Measurements from ENCODE around the gene MRPS2.
"Not testable (repeated sequence)": the region's sequence is repeated elsewhere in the genome, so short reads cannot be mapped to it uniquely, and the experiment has no call there.

Gene MRPS2

GRCh38 chr9:135526089-135526729 lies 25.7 kb downstream of the MRPS2 start:
- TF ChIP-seq, protein P1, sequence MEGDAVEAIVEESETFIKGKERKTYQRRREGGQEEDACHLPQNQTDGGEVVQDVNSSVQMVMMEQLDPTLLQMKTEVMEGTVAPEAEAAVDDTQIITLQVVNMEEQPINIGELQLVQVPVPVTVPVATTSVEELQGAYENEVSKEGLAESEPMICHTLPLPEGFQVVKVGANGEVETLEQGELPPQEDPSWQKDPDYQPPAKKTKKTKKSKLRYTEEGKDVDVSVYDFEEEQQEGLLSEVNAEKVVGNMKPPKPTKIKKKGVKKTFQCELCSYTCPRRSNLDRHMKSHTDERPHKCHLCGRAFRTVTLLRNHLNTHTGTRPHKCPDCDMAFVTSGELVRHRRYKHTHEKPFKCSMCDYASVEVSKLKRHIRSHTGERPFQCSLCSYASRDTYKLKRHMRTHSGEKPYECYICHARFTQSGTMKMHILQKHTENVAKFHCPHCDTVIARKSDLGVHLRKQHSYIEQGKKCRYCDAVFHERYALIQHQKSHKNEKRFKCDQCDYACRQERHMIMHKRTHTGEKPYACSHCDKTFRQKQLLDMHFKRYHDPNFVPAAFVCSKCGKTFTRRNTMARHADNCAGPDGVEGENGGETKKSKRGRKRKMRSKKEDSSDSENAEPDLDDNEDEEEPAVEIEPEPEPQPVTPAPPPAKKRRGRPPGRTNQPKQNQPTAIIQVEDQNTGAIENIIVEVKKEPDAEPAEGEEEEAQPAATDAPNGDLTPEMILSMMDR (conservative IDR thresholded peaks at IDR 0.05) = no peak
- no peak for TF ChIP-seq ZFX (IDR thresholded peaks at IDR 0.05)
- no peak overlapping the region for H3K27ac ChIP-seq

DNA sequence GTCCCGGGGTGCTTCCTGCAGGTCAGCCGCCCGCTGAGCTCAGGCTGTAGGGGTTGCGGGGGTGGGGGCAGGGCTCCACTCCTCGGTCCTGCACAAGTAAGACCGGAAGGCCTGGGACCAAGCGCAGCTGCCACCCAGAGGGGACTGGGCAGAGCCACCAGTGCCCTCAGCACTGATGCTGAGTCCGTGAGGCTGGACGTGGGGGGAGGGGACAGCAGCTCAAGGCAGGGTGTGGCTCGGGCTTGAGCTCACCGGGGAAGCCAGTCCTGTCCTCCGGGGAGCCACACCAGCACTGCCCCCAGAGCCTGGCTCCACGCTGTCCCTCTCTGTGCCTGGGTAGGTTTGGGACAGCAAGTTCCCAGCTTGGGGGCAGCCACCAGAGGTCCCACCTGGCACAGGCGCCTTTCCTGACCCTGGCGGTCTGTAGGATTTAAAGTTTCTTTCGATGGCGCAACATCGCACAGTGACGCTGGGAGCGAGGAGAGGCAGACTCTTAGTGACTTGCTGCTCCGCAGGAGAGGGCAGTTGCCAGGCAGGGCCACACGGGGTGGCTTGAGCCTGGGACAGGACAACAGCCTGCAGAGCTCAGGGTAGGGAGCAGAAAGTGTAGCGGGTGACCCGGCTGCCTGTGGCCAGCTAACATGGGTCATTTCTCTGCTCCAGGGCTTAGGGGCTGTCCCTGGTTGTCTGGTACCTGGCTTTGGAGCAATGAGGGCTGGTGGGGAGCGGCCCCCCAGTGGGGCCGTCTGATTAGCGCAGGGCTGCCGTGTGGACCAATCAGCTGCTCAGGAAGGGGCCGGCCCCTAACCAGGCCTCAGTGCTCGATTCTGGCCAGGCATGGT lies 26.5 kb downstream of the MRPS2 start:
- TF ChIP-seq, protein P1 (conservative IDR thresholded peaks at IDR 0.05) = no peak
- TF ChIP-seq ZFX (IDR thresholded peaks at IDR 0.05) = no peak
- H3K27ac ChIP-seq = no peak overlapping the region

- not testable (repeated sequence) for H3K27ac ChIP-seq
These were observed 28.5 kb downstream of the MRPS2 start for GRCh38 chr9:135528842-135529435.

DNA sequence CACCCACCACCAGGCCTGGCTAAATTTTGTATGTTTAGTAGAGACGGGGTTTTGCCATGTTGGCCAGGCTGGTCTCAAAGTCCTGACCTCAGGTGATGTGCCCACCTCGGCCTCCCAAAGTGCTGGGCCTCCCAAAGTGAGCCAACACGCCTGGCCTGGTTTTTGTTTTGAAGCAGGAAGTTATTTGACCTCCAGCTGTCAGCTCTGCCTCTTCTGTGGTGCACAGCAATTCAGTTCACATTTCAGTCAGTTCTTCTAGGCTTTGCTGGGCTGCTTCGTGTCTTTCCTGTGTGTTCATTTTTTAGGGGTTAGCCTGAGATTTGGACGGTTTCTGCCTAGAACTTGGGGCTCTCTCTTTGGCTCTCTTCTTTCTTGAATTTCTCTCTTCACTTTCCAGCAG lies 29.7 kb downstream of the MRPS2 start:
- TF ChIP-seq, protein P1 (conservative IDR thresholded peaks at IDR 0.05) = no peak
- TF ChIP-seq ZFX (IDR thresholded peaks at IDR 0.05) = no peak
- no peak overlapping the region for H3K27ac ChIP-seq

- TF ChIP-seq, protein P1 (conservative IDR thresholded peaks at IDR 0.05) = no peak
- no peak for TF ChIP-seq ZFX (IDR thresholded peaks at IDR 0.05)
- H3K27ac ChIP-seq = no peak overlapping the region
These were observed 30.6 kb downstream of the MRPS2 start for GRCh38 chr9:135531096-135531495.

DNA sequence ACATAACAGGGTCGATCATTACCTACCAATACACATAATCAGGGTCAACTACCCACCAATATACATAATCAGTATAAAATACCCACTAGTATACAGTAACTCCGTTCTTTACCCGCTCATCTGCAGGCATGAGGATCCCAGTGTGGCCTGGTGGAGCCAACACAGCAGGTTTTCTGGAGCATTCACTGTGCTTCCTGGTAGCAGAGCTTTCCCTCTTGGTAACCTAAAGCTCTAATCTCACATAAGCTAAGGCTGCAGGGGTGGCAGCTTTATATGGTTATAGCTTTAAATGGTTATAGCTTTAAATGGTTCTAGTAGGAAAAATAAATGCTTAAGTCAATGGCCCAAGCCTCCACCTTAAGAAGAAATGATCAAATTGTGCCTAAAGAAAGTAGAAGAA lies 32.6 kb downstream of the MRPS2 start:
- H3K27ac ChIP-seq = no peak overlapping the region
- TF ChIP-seq, protein P1 (conservative IDR thresholded peaks at IDR 0.05) = no peak

GRCh38 chr9:135533674-135534073 lies 33.2 kb downstream of the MRPS2 start:
- no peak for TF ChIP-seq ZFX (IDR thresholded peaks at IDR 0.05)
- no peak overlapping the region for H3K27ac ChIP-seq

- not testable (repeated sequence) for H3K27ac ChIP-seq
These were observed 33.8 kb downstream of the MRPS2 start for GRCh38 chr9:135534192-135534711.

- H3K27ac ChIP-seq = not testable (repeated sequence)
These were observed 34.3 kb downstream of the MRPS2 start for GRCh38 chr9:135534826-135535225.

DNA sequence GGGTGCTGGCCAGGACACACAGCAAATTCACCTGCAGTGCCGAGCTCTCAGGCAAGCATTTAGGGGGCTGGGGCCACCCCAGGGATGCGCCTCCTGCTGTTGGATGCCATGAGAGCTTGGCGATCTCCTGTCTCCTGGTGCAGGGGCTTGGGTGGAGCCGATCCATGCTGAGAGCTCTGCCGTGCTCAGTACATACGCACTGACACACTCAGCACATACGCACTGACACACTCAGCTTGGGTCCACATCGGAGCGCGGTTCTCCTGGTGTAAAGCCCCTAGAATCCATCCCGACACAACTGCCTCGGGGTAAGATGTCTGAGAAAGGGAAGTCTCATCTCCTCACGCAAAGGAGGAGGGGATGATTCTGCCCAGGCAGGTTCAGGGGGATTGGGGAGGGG lies 35.1 kb downstream of the MRPS2 start:
- H3K27ac ChIP-seq = not testable (repeated sequence)

All from C4-2B (cell line).